ENCODE measurements around the gene SEC14L3.

The SEC14L3 gene

GRCh38 chr22:30471616-30472318 is at the start of gene SEC14L3:
Gene SEC14L3 (minus strand): TSS chr22:30472017. CDS start chr22:30471958, 59 bp downstream.
- DNase-seq = no peak

DNA sequence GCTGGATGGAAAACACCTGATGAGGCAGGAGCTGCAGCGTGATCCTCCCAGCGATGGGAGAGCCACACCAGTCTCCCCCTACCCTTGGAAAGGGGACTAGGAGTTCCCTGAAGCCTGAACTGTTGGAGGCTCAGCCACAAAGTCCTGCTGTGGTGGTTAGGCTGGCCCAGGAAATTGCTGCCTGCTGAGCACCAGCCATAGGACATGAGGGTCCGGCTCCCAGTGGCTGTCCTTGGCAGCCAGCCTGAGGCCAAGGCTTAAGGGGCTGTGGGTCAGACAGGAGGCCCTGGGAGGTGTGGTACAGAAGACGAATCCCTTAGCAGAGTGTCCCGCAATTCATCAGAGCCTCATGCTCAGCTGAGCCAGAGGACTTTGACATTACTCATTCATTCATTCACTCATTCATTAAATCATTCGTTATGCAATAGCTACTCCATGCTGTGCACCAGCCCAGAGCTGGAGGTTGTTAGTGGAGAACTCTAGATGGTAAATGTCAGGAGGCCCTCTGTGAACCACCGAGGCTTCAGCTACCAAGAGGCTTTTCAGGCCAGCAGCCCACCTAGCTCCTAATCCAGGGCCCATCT is 48.1 kb upstream of the SEC14L3 start:
- DNase-seq = no peak

- no peak for DNase-seq
Measured at GRCh38 chr22:30516731-30517130, 44.9 kb upstream of the SEC14L3 start.

DNA sequence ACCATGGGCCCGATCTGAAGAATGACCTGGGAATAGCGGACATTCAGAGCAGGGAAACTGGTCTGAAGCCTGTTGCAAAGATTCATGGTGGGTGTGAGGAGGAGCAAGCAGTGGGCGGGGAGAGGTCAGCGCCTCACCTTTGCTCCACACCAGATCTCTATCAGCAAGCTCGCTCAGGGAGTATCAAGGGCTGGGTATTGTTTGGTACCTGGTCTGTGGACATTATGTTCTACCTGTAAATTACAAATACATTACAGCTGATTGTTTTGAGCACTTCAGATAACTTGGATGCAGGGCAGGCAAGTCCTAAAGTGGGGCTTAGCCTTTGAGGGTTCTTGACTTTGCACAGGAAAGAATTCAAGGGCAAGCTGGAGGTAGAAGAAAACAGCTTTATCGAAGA is 44.5 kb upstream of the SEC14L3 start:
- DNase-seq = no peak

DNA sequence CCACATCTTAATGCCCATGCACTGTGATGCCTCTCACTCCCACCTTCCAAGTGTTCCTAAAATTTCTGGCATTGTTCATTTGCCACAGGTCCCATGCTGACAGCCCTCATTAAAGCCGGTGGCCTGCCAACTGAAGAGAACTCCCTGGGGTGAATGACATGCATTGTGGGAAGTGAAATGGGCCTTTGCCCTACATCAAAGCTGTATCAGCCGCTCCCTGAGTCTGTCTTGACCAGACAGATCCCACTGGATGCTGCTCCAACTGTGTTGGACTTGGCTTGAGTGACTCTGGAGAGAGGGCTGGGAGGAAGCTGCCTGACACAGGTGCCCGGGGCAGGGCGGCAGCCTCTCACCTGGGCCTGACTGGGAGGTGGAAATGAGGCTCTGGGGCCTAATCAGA is 42.4 kb upstream of the SEC14L3 start:
- no peak for DNase-seq

DNA sequence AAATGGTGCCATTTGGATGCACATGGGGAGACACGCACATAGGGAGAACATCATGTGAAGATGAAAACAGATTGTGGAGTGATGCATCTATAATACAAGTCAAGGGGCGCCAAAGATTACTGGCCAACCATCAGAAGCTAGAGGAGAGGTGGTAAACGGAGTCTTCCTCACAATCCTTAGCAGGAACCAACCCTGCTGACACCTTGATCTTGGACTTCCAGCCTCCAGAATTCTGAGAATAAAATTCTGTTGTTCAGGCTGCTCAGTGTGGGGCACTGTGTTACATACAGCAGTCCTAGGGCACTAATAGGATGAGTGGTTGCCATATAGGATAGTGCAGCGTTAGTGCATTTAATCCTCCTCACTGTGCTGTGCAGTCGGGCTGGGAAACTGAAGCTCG is 41.6 kb upstream of the SEC14L3 start:
- no peak for DNase-seq

GRCh38 chr22:30511911-30512310 is 40.1 kb upstream of the SEC14L3 start:
- DNase-seq = no peak

GRCh38 chr22:30511109-30511508 is 39.3 kb upstream of the SEC14L3 start:
- DNase-seq = no peak

DNA sequence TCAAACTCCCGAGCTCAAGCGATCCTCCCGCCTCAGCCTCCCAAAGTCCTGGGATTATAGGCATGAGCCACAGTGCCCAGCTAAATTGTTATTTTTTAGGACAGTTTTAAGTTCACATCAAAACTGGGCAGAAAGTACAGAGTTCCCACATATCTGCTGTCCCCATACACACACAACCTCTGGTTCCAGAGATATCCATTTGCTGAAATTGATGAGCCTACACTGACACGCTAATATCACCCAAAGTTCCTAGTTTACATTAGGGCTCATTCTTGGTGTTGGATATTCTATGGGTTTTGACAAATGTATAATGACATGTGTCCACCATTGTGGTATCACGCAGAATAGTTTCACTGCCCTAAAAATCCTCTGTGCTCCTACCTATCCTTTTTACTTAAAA is 36.4 kb upstream of the SEC14L3 start:
- no peak for DNase-seq

- no peak for DNase-seq
Measured at GRCh38 chr22:30507670-30508069, 35.9 kb upstream of the SEC14L3 start.

GRCh38 chr22:30506507-30506968 is 34.7 kb upstream of the SEC14L3 start:
- no peak for DNase-seq

DNA sequence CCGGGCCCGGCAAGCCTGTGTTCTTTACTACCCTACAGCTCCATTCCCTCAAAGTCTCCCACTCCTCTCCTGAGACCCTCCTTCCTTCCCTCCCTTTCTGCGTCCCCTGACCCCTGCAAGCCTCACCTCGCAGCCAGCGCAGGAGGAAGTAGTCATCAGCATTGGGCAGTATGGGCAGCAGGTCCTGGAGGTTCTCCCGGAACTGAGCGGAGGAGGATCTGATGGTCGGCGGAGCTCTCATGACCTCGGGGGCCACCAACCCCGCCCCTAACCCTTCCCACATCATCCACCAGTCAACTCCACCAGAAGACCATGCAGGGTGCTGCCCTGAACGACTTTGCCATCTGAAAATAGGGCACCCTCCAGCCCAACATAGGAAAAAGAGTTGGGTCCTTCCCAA is 31.7 kb upstream of the SEC14L3 start:
- no peak for DNase-seq

DNA sequence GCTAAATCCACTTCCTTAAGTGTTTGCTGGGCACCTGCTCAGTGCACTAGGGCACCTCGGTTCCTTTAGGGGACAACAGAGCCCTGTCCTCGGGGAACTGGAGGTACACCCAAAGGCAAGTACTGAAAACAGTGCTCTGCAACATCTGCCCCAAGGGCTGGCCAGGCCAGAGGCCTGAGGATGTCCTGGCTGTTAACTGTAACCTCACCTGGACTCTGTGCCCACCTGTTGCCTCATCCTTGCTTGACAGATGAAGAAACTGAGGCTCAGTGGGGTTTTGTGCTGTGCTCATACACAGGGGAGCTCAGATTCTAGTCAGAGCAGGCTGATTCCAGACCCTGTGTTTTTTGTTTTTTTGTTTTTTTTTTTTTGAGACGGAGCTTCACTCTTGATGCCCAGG is 31.1 kb upstream of the SEC14L3 start:
- no peak for DNase-seq

DNA sequence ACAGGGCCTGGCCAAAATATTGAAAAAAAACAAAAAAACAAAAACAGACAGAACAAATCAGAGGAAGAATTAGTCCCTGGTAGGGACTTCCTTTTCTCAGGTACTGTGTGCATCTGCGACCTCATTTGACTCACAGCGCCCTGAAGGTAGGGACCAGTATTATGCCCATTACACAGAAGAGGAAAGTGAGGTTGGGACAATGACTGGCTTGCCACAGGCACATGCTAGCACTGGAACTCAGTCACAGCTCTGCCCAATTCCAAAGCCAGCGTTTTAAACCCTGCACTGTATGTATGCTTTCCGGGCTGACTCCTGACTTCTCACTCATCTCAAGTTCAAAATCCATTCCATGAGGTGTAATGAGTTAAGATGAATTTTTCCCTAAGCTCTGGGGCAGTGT is 30.3 kb upstream of the SEC14L3 start:
- no peak for DNase-seq

- DNase-seq = no peak
Measured at GRCh38 chr22:30500628-30501027, 28.8 kb upstream of the SEC14L3 start.

- DNase-seq = no peak
Measured at GRCh38 chr22:30497466-30498150, 25.8 kb upstream of the SEC14L3 start.

GRCh38 chr22:30495041-30495784 is 23.4 kb upstream of the SEC14L3 start:
- DNase-seq = no peak

- DNase-seq = no peak
Measured at GRCh38 chr22:30492144-30492543, 20.3 kb upstream of the SEC14L3 start.

DNA sequence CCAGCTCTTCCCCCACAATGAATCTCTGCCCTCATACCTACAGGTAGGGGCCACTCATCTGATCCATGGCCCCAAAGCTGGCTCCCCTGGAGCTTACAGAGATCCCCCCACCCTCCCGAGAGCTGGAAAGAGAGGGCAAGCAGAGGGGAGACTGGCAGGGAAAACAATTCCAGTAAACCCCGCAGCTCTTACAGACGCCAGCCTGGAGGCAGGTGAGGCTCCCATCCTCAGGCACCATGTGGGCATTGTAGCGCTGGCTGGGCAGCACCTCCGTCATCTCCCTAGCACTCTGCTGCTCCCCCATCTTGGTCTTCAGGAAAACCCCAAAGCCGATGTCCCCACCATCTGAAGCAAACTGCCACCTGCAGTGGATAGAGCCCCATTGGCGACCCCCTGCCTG is 19.6 kb upstream of the SEC14L3 start:
- DNase-seq = no peak

DNA sequence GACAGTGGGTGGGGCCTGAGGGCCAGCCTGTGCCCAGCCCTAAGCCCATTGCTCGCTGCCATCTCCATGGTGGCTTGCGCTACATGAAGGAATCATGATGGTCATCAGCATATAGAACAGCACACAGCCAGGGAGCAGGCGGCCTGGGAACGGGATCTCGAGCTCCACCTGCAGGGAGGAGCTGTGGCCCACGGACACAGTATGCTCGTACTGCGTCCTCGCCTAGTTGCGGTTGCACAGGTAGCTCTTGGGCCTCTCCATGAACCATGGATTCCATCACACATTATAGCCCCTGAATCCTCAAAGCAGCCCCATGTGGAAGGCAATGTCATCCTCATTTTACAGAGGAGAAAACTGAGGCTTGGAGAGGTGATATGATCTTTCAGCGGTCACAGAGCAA is 18.6 kb upstream of the SEC14L3 start:
- no peak for DNase-seq

- DNase-seq = no peak
Measured at GRCh38 chr22:30488121-30488520, 16.3 kb upstream of the SEC14L3 start.

DNA sequence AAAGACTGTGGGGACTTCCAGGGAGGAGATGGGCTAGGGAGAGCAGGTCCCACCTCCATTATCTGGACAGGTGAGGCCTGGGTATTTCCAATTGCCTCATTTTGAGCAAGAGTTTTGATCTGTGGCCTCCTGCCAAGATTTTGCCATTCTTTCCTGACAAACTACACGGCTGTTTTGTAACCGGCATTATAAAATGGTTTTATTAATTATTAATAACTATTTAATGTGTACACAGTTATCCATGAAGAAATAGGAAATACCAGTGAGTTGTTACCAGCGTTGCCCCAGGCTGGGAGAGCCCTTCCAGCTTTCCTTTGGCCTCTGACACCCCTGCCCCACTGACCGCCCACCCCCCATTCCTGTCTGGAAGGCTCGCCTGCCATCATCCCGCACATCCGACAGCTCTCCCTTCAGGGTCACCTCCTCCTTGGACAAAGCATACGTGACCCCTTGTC is 14.9 kb upstream of the SEC14L3 start:
- no peak for DNase-seq

- no peak for DNase-seq
Measured at GRCh38 chr22:30486118-30486517, 14.3 kb upstream of the SEC14L3 start.
